ENCODE data around the gene CPZ.

DNA sequence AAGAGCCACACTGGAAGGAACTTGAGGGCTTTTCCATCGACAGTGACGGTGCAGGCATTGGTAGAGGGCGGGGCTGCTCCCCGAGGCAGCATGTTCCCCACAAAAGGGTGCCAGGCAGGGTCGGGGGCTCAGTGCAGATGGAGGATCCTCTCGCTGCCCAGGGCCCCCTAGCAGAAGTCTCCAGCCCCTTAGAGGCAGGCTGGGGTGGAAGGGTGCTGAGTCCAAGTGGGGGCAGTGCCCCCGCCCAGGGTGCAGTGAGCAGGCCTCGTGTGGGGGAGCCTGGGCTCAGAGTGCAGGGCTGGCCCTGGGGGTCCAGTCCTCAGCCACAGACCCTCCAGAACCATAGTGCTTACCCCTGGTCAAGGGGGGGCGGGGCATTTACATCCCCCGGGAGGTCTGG is 9.0 kb downstream of the CPZ start:
- TF ChIP-seq CTCF (IDR thresholded peaks at IDR 0.05) (no peak), EZH2 (IDR thresholded peaks at IDR 0.05) (no peak)
